HepG2 (cell line): ENCODE data around the gene PTPA. TPM values are rescaled to one million over a fixed set of nuclear protein-coding genes. Genes with fewer than 3 reads are reported as not detected.

Experiments
- ATAC-seq: fragments of 200-7000 bp; cut with Tn5 transposase; 3 replicates; pipeline ENCODE4 v1.9.1; 2020; ENCODE audit warnings: mild to moderate bottlenecking, moderate library complexity
- BruUV-seq: library from RNA; stranded (reverse); fragments of 400-500 nt; replicated peaks from 2 replicates; lab custom pipeline; 2021; lab: Mats Ljungman, UMichigan
- CTCF ChIA-PET: fragments of 300-600 bp; formaldehyde crosslinking; extraction: SDS; loops from one replicate; lab custom pipeline; 2021; ENCODE audit warnings: low total read pairs, inconsistent platforms, low intra/inter-chr PET ratio; lab: Yijun Ruan, JAX
- POLR2A ChIA-PET: fragments of 350-600 bp; sonication (Branson Sonifier 250); formaldehyde crosslinking; loops from one replicate; lab custom pipeline; 2020; ENCODE audit warnings: antibody characterized with exemption, inconsistent platforms; lab: Yijun Ruan, JAX
- DNase-seq: peaks from one replicate; pipeline ENCODE4 v3.0.0-alpha.2; 2015; ENCODE audit warnings: low spot score
- FAIRE-seq: peaks from 3 replicates; lab custom pipeline; 2011; peaks lifted over from hg19 to GRCh38; lab: Jason Lieb, UNC
- H2AFZ ChIP-seq: one replicate; pipeline ENCODE4 v1.6.1; 2011; ENCODE audit warnings: low read length, inconsistent platforms
- H3K27ac ChIP-seq: fragments of 300-600 bp; 3 replicates; pipeline ENCODE4 v1.8.0; 2011; ENCODE audit warnings: mixed run types, mild to moderate bottlenecking, mixed read lengths, low read length, inconsistent platforms; ENCODE audit not compliant: insufficient read depth; ENCODE audit errors: extremely low read length
- H3K27me3 ChIP-seq, 2 experiments: fragments of 200-600 bp in 1 of 2; 2 replicates in 1 of 2; 3 replicates in 1 of 2; pipeline versions ENCODE4 v1.6.0 to v1.8.0; 2011; ENCODE audit warnings: low read length in 2 of 2, mild to moderate bottlenecking in 2 of 2, moderate library complexity in 2 of 2, inconsistent platforms in 1 of 2; ENCODE audit not compliant: insufficient read depth in 2 of 2, control insufficient read depth in 1 of 2
- H3K36me3 ChIP-seq, 2 experiments: fragments of 200-600 bp in 1 of 2; replicated peaks in 1 of 2; 2 replicates in 1 of 2; 3 replicates in 1 of 2; pipeline versions ENCODE4 v1.5.1 to v1.8.0; 2011; ENCODE audit warnings: low read length in 2 of 2, inconsistent platforms in 1 of 2; ENCODE audit not compliant: insufficient read depth in 2 of 2, control insufficient read depth in 1 of 2
- H3K4me1 ChIP-seq: 2 replicates; pipeline ENCODE4 v1.5.1; 2012; ENCODE audit warnings: low read length, inconsistent platforms; ENCODE audit not compliant: insufficient read depth
- H3K4me2 ChIP-seq: 2 replicates; pipeline ENCODE4 v1.6.0; 2011; ENCODE audit warnings: low read depth, low read length, inconsistent platforms
- H3K4me3 ChIP-seq, 3 experiments: fragments of 200-600 bp in 1 of 3; sonication (generic), shearing (Covaris generic) in 1 of 3; replicated peaks in 1 of 3; 2 replicates each; pipeline ENCODE4 v1.5.1; 2011 to 2016; ENCODE audit warnings: low read length in 3 of 3, inconsistent platforms in 2 of 3, low read depth in 2 of 3, mild to moderate bottlenecking in 2 of 3, control low read depth in 1 of 3, mixed read lengths in 1 of 3; ENCODE audit not compliant: insufficient read depth in 1 of 3
- H3K79me2 ChIP-seq: one replicate; pipeline ENCODE4 v1.6.1; 2011; ENCODE audit warnings: low read length, inconsistent platforms; ENCODE audit not compliant: insufficient read depth
- H3K9ac ChIP-seq: 2 replicates; pipeline ENCODE4 v1.6.0; 2011; ENCODE audit warnings: mild to moderate bottlenecking, low read depth, low read length, inconsistent platforms; ENCODE audit not compliant: insufficient read depth
- H3K9me3 ChIP-seq: 2 replicates; pipeline ENCODE4 v1.5.1; 2012; ENCODE audit warnings: mild to moderate bottlenecking, low read length
- H4K20me1 ChIP-seq: 2 replicates; pipeline ENCODE4 v1.6.0; 2011; ENCODE audit warnings: inconsistent platforms, mild to moderate bottlenecking, low read length, moderate library complexity; ENCODE audit not compliant: insufficient read depth
- GATAD1 ChIP-seq: IDR thresholded peaks from 2 replicates; pipeline ENCODE4 v1.6.1; 2016; ENCODE audit warnings: missing genetic modification reagents, missing compliant biosample characterization
- GATAD2A ChIP-seq: IDR thresholded peaks from 2 replicates; pipeline ENCODE4 v1.6.1; 2016
- HNRNPL ChIP-seq: fragments of 200-400 bp; formaldehyde crosslinking; IDR thresholded peaks from 2 replicates; pipeline ENCODE4 v1.6.1; 2017; ENCODE audit warnings: mild to moderate bottlenecking, low read depth, low read length
- KAT2B ChIP-seq: fragments of 150-350 bp; IDR thresholded peaks from 2 replicates; pipeline ENCODE4 v1.6.1; 2014; ENCODE audit warnings: low read depth, low read length, borderline replicate concordance
- NFATC3 ChIP-seq: sonication (generic); formaldehyde crosslinking; IDR thresholded peaks from 2 replicates; pipeline ENCODE4 v1.5.1; 2020; ENCODE audit warnings: mild to moderate bottlenecking, missing genetic modification reagents
- NFKBIZ ChIP-seq: IDR thresholded peaks from 2 replicates; pipeline ENCODE4 v1.6.1; 2018; ENCODE audit warnings: missing genetic modification reagents, missing compliant biosample characterization
- NPAS2 ChIP-seq: sonication (generic); formaldehyde crosslinking; IDR thresholded peaks from 2 replicates; pipeline ENCODE4 v1.8.0; 2022; ENCODE audit warnings: mild to moderate bottlenecking, missing genetic modification reagents, borderline replicate concordance
- THYN1 ChIP-seq: sonication (generic); formaldehyde crosslinking; IDR thresholded peaks from 2 replicates; pipeline ENCODE4 v1.8.1; 2023; ENCODE audit warnings: low read depth, mild to moderate bottlenecking, moderate library complexity, missing genetic modification reagents, borderline replicate concordance
- ZNF326 ChIP-seq: sonication (generic); formaldehyde crosslinking; IDR thresholded peaks from 2 replicates; pipeline ENCODE4 v1.4.0; 2020; ENCODE audit warnings: missing genetic modification reagents, borderline replicate concordance
- ZNF552 ChIP-seq: sonication (generic); formaldehyde crosslinking; IDR thresholded peaks from 2 replicates; pipeline ENCODE4 v1.9.0; 2022; ENCODE audit warnings: missing genetic modification reagents, mild to moderate bottlenecking, borderline replicate concordance
- WGBS: methylation state at CpG from one replicate; pipeline ENCODE4 v1.1.6; 2017; ENCODE audit warnings: low lambda C conversion rate; 5-methylcytosine and 5-hydroxymethylcytosine counted together
- in situ Hi-C: cut with HindIII; loops from 2 replicates; pipeline ENCODE4 v1.10.0; 2017; ENCODE audit warnings: low pct_unique_long_range_greater_than_20kb; ENCODE audit not compliant: extremely low pct_ligation_motif_present
- intact Hi-C: fragments of 100-400 bp; cut with micrococcal nuclease; formaldehyde crosslinking; loops from one replicate; pipeline ENCODE4 v1.10.0; 2022; ENCODE audit not compliant: unreplicated experiment
- polyA plus RNA-seq, 8 experiments: library from polyadenylated mRNA; depleted of rRNA in 3 of 8; stranded (reverse) in 7 of 8; unstranded in 1 of 8; fragments of >200 nt; fragmentation: Illumina TruSeq in 4 of 8; extraction: Trizol in 4 of 8; gene quantifications; 2 replicates each; pipeline versions ENCODE4 v1.2.1 to v1.2.3, GENCODE V29; 2011 to 2016; ENCODE audit warnings: low read depth in 4 of 8, missing spikeins in 1 of 8, mixed read lengths in 1 of 8; ENCODE audit not compliant: insufficient read depth in 1 of 8
- total RNA-seq, 5 experiments: library from RNA; depleted of rRNA; stranded (reverse); fragments of >200 nt; fragmentation: Illumina TruSeq; extraction: Trizol; gene quantifications; 2 replicates each; pipeline ENCODE4 v1.2.3, GENCODE V29; 2016; ENCODE audit warnings: low read depth in 1 of 5
- TF ChIP-seq, protein P1 (sequence below): IDR thresholded peaks from 2 replicates; pipeline ENCODE4 v1.6.1; 2016; ENCODE audit warnings: missing compliant biosample characterization, missing genetic modification reagents, borderline replicate concordance
- TF ChIP-seq, protein P2 (sequence below), 2 experiments: sonication (generic) in 1 of 2; formaldehyde crosslinking in 1 of 2; IDR thresholded peaks; 2 replicates each; pipeline versions ENCODE4 v1.4.0 to v1.6.1; 2016 to 2020; ENCODE audit warnings: borderline replicate concordance in 1 of 2, low read depth in 1 of 2, mild to moderate bottlenecking in 1 of 2, missing genetic modification reagents in 1 of 2

PTPA gene
- total and polyA plus RNA-seq, 2 of the 13 experiments (the other 11 are each of a cell fraction or from before 2014, with no cell fraction given), result 79.3 to 105 TPM

DNA sequence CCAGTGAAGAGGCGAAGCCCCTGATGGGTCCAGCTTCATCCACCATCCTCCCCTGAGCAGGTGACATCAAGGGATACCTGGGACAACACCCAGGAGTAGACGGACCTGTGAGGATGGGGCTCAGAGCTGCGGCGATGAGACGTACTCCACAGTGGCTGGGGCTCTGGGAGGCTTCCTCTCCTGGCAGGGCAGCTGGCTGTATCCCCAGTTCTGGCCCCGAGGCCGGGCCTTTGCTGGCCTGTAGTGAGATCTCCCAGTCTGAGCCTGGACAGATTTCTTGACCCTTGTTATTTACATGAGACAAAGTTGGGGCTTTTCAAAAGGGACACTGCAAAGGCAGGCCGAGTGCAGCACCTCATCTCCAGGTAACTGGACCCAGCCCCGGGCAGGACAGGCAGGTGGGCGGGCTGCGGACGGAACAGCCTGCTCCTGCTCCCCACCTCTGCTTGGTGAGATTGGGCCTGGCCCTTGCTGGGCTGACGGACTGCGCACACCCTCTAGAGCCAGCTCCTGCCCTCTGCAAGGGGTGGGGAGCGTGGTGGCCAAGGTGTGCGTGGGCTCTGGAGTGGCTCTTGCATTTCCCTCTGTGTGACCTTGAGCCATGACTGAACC lies 43.8 kb downstream of the PTPA start:
- FAIRE-seq, result no peak
- no peaks in the 10 kb centered on the region for H4K20me1 ChIP-seq
- DNase-seq, result no peak
- H3K4me2 ChIP-seq, result no peak overlapping the region
- H3K9me3 ChIP-seq, result no peaks in the 10 kb centered on the region
- H3K27ac ChIP-seq, result no peak overlapping the region
- intact Hi-C loops (no loop called here), in situ Hi-C loops (no loop called here)
- no peak overlapping the region for H3K9ac ChIP-seq
- H3K36me3 ChIP-seq, result no peaks in the 10 kb centered on the region; a peak in 2 of 5 replicates
- H3K4me1 ChIP-seq, result no peaks in the 10 kb centered on the region
- ChIA-PET POLR2A (no interaction called here), CTCF (no interaction called here)
- ATAC-seq, result no peak
- WGBS, result 100% methylated on average over 7 of the region's 16 CpGs
- no TSS peak for BruUV-seq
- TF ChIP-seq NFATC3, result no peak
- no peak for TF ChIP-seq ZNF326 (CRISPR knock-in tag)
- TF ChIP-seq, protein P1, sequence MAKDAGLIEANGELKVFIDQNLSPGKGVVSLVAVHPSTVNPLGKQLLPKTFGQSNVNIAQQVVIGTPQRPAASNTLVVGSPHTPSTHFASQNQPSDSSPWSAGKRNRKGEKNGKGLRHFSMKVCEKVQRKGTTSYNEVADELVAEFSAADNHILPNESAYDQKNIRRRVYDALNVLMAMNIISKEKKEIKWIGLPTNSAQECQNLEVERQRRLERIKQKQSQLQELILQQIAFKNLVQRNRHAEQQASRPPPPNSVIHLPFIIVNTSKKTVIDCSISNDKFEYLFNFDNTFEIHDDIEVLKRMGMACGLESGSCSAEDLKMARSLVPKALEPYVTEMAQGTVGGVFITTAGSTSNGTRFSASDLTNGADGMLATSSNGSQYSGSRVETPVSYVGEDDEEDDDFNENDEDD, result no peak
- no peak for TF ChIP-seq NPAS2 (CRISPR knock-in tag)
- no peak for TF ChIP-seq GATAD2A (CRISPR knock-in tag)
- no peak for TF ChIP-seq HNRNPL
- TF ChIP-seq GATAD1, result no peak
- TF ChIP-seq, protein P2, sequence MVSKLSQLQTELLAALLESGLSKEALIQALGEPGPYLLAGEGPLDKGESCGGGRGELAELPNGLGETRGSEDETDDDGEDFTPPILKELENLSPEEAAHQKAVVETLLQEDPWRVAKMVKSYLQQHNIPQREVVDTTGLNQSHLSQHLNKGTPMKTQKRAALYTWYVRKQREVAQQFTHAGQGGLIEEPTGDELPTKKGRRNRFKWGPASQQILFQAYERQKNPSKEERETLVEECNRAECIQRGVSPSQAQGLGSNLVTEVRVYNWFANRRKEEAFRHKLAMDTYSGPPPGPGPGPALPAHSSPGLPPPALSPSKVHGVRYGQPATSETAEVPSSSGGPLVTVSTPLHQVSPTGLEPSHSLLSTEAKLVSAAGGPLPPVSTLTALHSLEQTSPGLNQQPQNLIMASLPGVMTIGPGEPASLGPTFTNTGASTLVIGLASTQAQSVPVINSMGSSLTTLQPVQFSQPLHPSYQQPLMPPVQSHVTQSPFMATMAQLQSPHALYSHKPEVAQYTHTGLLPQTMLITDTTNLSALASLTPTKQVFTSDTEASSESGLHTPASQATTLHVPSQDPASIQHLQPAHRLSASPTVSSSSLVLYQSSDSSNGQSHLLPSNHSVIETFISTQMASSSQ (IDR thresholded peaks at IDR 0.05; ENCODE audit: low read depth), result no peak
- TF ChIP-seq, protein P2 (CRISPR knock-in tag; IDR thresholded peaks at IDR 0.05; ENCODE audit: borderline replicate concordance), result no peak
- TF ChIP-seq THYN1 (CRISPR knock-in tag), result no peak
- no peak for TF ChIP-seq NFKBIZ
- TF ChIP-seq ZNF552 (CRISPR knock-in tag), result no peak
- TF ChIP-seq KAT2B, result no peak
- no peaks in the 10 kb centered on the region for H3K27me3 ChIP-seq
- no peaks in the 10 kb centered on the region for H3K79me2 ChIP-seq
- H3K4me3 ChIP-seq, result no peak overlapping the region
- H2AFZ ChIP-seq, result no peak overlapping the region
